Esophagus squamous epithelium (tissue), 5 donors: Measurements from ENCODE around the gene BICRAL. TPM values are rescaled to one million over a fixed set of nuclear protein-coding genes. Genes with fewer than 3 reads are reported as not detected.
A peak's percentile ranks its signal among the peaks of the same experiment; 100 is the strongest.
"Not testable (repeated sequence)": the region's sequence is repeated elsewhere in the genome, so short reads cannot be mapped to it uniquely, and the experiment has no call there.

Experiments used
- DNase-seq: peaks from one replicate; lab custom pipeline; 2025; lab: John Stamatoyannopoulos, UW
- H3K27ac ChIP-seq, 4 donors: fragments of 200-600 bp; sonication (generic); one replicate each; pipeline ENCODE4 v1.5.1; 2016 to 2019; ENCODE audit warnings: mild to moderate bottlenecking in 1 of 4
- H3K27me3 ChIP-seq, 4 donors: fragments of 200-600 bp; sonication (generic); 1 replicate in 3 of 4; 2 replicates in 1 of 4; pipeline versions ENCODE4 v1.5.1 to v1.6.0; 2017 to 2021; ENCODE audit warnings: antibody characterized with exemption in 1 of 4
- H3K36me3 ChIP-seq, 3 donors: fragments of 200-600 bp; sonication (generic); one replicate each; pipeline ENCODE4 v1.5.1; 2016 to 2019
- H3K4me1 ChIP-seq, 3 donors: fragments of 200-600 bp; sonication (generic); one replicate each; pipeline ENCODE4 v1.5.1; 2017 to 2019
- H3K4me3 ChIP-seq, 4 donors: fragments of 200-600 bp; sonication (generic); 1 replicate in 3 of 4; 2 replicates in 1 of 4; pipeline ENCODE4 v1.5.1; 2016 to 2019; ENCODE audit warnings: mild to moderate bottlenecking in 2 of 4, moderate library complexity in 1 of 4
- H3K9me3 ChIP-seq, 3 donors: fragments of 200-600 bp; sonication (generic); one replicate each; pipeline ENCODE4 v1.5.1; 2016 to 2019
- POLR2A ChIP-seq, 4 donors: fragments of 450-650 bp; IDR thresholded peaks; one replicate each; pipeline ENCODE4 v1.6.1; 2017; ENCODE audit warnings: antibody characterized with exemption in 4 of 4, mild to moderate bottlenecking in 4 of 4, moderate library complexity in 3 of 4
- WGBS, 2 donors: methylation state at CpG; one replicate each; pipeline ENCODE4 v1.1.5; 2018; 5-methylcytosine and 5-hydroxymethylcytosine counted together
- intact Hi-C: fragments of 100-400 bp; cut with DNase I; formaldehyde crosslinking; loops from one replicate; pipeline ENCODE4 v1.15.0; 2022
- total RNA-seq, 4 donors: library from RNA; depleted of rRNA; stranded (reverse); fragments of >200 nt; gene quantifications; one replicate each; pipeline ENCODE4 v1.1.0, GENCODE V29; 2016
- TF ChIP-seq, protein P1 (sequence below), 6 experiments: fragments of 450-650 bp in 4 of 6; fragments of 200-600 bp in 2 of 6; sonication (generic) in 2 of 6; IDR thresholded peaks; one replicate each; pipeline ENCODE4 v1.5.1; 2016 to 2019; ENCODE audit warnings: antibody characterized with exemption in 6 of 6, mild to moderate bottlenecking in 4 of 6, moderate library complexity in 4 of 6
- donor health status: DM: yes; HTN: yes; CAD: no.

Gene BICRAL
- total RNA-seq, 4 donors from 2014 or later = 5.8 to 13.9 (median 8.9) TPM

- H3K27ac ChIP-seq = no peak overlapping the region
- H3K27me3 ChIP-seq = no peaks in the 10 kb centered on the region
- H3K9me3 ChIP-seq = no peaks in the 10 kb centered on the region
- peaks cover 4 to 34% (median 4%) of the 10 kb centered on the region in 3 donors for H3K4me1 ChIP-seq
- no peak overlapping the region for H3K4me3 ChIP-seq
- DNase-seq = no peak
- no peak for TF ChIP-seq POLR2A (IDR thresholded peaks at IDR 0.05)
- TF ChIP-seq, protein P1, sequence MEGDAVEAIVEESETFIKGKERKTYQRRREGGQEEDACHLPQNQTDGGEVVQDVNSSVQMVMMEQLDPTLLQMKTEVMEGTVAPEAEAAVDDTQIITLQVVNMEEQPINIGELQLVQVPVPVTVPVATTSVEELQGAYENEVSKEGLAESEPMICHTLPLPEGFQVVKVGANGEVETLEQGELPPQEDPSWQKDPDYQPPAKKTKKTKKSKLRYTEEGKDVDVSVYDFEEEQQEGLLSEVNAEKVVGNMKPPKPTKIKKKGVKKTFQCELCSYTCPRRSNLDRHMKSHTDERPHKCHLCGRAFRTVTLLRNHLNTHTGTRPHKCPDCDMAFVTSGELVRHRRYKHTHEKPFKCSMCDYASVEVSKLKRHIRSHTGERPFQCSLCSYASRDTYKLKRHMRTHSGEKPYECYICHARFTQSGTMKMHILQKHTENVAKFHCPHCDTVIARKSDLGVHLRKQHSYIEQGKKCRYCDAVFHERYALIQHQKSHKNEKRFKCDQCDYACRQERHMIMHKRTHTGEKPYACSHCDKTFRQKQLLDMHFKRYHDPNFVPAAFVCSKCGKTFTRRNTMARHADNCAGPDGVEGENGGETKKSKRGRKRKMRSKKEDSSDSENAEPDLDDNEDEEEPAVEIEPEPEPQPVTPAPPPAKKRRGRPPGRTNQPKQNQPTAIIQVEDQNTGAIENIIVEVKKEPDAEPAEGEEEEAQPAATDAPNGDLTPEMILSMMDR (IDR thresholded peaks at IDR 0.05) = no peak
- WGBS, 2 donors = 45 to 53% methylated on average over 7 to 8 of the region's 8 CpGs
- intact Hi-C loops = loop anchor here (10.0 kb wide), 1 partner anchor 245 kb away; no protein-coding TSS in a partner anchor
- H3K36me3 ChIP-seq = no peaks in the 10 kb centered on the region
Measured at GRCh38 chr6:42899871-42900270, 118.0 kb downstream of the BICRAL start.

DNA sequence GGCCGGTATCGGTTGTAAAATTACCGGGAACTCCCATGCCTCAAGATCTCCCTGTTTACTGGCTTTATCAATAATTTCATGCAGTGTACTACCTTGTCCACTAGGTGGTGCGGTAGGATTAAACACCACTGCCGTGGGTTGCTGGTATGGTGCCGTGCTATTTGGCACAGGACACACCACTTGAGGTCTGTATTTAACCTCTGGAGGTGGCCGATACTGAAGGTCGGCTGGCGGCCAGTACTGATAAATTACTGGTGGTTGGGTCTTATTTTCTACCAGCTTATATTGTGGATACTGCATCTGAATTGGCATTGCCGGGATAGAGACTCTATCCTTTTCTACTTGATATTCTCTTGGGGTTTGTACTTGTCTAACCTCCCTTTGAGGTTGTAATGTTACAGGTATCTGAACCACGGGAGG is 119.7 kb downstream of the BICRAL start:
- intact Hi-C loops = loop anchor here (10.0 kb wide), 1 partner anchor 243 kb away; no protein-coding TSS in a partner anchor
- Histone ChIP-seq H3K4me1 (peaks cover 4 to 34% (median 4%) of the 10 kb centered on the region in 3 donors), H3K36me3 (no peaks in the 10 kb centered on the region), H3K27ac (peak overlapping the region in 2 of 4 donors; percentile 37 to 43), H3K4me3 (peak overlapping the region in 3 of 4 donors; percentile 22 to 51 (median 27)), H3K9me3 (no peaks in the 10 kb centered on the region), H3K27me3 (no peaks in the 10 kb centered on the region)
- TF ChIP-seq, protein P1 (IDR thresholded peaks at IDR 0.05) = peak; percentile 81 to 96 (median 94)
- no peak for TF ChIP-seq POLR2A (IDR thresholded peaks at IDR 0.05)
- WGBS, 2 donors = 3 to 4% methylated on average over 8 to 11 of the region's 11 CpGs
- peak; percentile 18 for DNase-seq

GRCh38 chr6:42902429-42903263 is 120.8 kb downstream of the BICRAL start:
- H3K27ac ChIP-seq = peak overlapping the region in 3 of 4 donors; percentile 37 to 58 (median 43)
- H3K4me3 ChIP-seq = peak overlapping the region in 3 of 4 donors; percentile 22 to 51 (median 27)
- WGBS, 2 donors = 56 to 57% methylated on average over 19 to 22 of the region's 22 CpGs
- not testable (repeated sequence) for DNase-seq, H3K27me3 ChIP-seq, H3K36me3 ChIP-seq, H3K9me3 ChIP-seq
- intact Hi-C loops = loop anchor here (10.0 kb wide), 1 partner anchor 242 kb away; no protein-coding TSS in a partner anchor
- H3K4me1 ChIP-seq = peaks cover 4 to 34% (median 4%) of the 10 kb centered on the region in 3 donors

DNA sequence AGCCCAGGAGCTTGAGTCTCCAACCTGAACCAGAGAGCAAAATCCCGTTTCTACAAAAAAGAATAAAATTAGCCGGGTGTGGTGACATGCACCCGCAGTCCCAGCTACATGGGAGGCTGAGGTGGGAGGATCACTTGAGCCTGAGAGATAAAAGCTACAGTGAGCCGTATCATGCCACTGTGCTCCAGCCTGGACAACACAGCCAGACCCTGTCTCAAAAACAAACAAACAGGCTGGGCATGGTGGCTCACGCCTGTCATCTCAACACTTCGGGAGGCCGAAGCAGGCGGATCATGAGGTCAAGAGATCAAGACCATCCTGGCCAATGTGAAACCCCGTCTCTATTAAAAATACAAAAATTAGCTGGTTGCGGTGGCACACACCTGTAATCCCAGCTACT is 122.6 kb downstream of the BICRAL start:
- intact Hi-C loops = loop anchor here (10.0 kb wide), 1 partner anchor 240 kb away; no protein-coding TSS in a partner anchor
- WGBS, 2 donors = 89 to 96% methylated on average over 10 of the region's 10 CpGs
- Histone ChIP-seq H3K27me3 (no peaks in the 10 kb centered on the region), H3K9me3 (no peaks in the 10 kb centered on the region), H3K4me1 (peaks cover 4 to 20% (median 4%) of the 10 kb centered on the region in 3 donors), H3K27ac (no peak overlapping the region), H3K4me3 (no peak overlapping the region), H3K36me3 (no peaks in the 10 kb centered on the region)
- no peak for TF ChIP-seq POLR2A (IDR thresholded peaks at IDR 0.05)
- TF ChIP-seq, protein P1 (IDR thresholded peaks at IDR 0.05) = no peak
- DNase-seq = no peak

- no peak overlapping the region for H3K4me3 ChIP-seq
- intact Hi-C loops = loop anchor here (10.0 kb wide), 1 partner anchor 237 kb away; no protein-coding TSS in a partner anchor
- no peaks in the 10 kb centered on the region for H3K36me3 ChIP-seq
- H3K9me3 ChIP-seq = no peaks in the 10 kb centered on the region
- no peak for DNase-seq
- H3K4me1 ChIP-seq = peaks cover 3 to 18% (median 6%) of the 10 kb centered on the region in 3 donors
- peaks cover 0 to 12% (median 0%) of the 10 kb centered on the region in 4 donors for H3K27me3 ChIP-seq
- H3K27ac ChIP-seq = no peak overlapping the region
- WGBS, 2 donors = 61 to 74% methylated on average over 2 to 4 of the region's 5 CpGs
- TF ChIP-seq, protein P1 (IDR thresholded peaks at IDR 0.05) = no peak
- TF ChIP-seq POLR2A (IDR thresholded peaks at IDR 0.05) = no peak
Measured at GRCh38 chr6:42907336-42907735, 125.5 kb downstream of the BICRAL start.
